SW480 (cell line): ENCODE results near the gene PHRF1.
A peak's percentile ranks its signal among the peaks of the same experiment; 100 is the strongest.

Experiments used
- DNase-seq: peaks from one replicate; pipeline ENCODE4 v3.0.0-alpha.2; 2016; ENCODE audit warnings: low spot score

PHRF1 gene

DNA sequence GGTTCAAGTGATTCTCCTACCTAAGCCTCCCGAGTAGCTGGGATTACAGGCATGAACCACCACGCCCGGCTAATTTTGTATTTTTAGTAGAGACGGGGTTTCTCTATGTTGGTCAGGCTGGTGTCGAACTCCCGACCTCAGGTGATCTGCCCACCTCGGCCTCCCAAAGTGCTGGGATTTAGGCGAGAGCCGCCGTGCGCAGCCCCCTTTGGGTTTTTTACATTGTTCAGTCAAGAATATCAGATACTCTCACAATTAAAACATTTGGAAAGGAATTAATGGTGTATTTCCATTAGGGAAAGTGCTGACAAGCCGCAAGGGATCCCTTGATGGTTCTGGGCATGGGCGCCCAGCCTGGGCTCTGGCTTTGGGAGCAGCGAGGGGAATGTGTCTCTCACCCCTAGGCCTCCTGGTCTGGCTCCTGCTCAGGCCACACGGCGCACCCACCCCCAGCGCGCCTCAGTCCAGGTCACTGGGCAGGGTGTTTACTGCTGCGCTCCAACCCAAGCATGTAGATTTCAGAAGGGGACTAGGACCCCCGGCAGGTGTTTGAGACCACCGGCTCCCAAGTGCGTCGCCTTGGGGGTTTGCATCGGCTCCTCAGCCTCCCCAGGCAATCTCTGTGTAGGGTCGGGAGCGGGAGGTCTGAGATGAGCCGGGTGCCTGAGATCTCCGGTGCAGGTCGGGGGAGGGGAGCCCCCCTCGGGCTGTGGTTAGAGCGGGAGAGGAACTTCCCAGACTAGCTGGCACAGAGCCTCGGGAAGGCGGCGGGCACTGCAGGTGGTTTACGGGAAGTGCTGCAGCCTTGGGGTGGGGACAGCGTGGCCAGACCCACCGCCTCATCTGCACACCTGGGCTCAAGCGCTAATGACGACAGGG lies 40.3 kb downstream of the PHRF1 start:
- DNase-seq, result no peak

DNA sequence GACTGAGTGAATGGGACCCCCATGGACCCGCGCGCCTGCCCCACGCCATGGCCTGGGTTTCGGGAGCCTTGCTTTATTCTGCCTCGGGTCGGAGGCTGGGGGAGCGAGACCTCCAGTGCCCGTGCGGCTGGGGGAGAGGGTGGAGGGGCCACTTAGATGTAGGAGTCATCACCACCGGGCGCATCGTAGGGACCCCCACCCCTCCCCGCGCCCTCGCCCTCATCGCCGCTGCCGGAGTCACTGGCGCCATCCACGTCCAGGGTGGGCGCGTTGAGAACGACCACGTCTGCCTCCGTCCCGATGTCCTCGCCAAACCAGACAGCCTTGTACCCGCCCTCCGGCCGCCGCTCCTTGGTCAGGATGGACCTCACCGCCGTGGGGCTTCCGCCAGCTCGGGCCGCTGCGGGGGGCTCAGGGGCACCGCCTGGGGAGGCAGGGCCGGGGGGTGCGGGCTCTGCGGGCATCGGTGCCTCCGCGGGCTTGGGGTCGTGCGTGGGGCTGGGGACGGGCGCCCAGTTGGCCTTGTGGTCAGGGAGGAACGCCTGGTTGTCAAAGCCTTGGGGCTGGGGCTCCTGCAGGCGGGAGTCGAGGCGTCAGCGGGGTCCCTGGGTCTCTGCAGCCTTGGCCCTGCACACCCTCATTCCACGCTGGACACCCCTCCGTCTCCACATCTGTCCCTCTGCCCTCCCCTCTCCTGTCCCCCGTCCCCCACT lies 41.1 kb downstream of the PHRF1 start:
- no peak for DNase-seq

GRCh38 chr11:617912-618682 lies 41.8 kb downstream of the PHRF1 start:
- DNase-seq, result no peak

DNA sequence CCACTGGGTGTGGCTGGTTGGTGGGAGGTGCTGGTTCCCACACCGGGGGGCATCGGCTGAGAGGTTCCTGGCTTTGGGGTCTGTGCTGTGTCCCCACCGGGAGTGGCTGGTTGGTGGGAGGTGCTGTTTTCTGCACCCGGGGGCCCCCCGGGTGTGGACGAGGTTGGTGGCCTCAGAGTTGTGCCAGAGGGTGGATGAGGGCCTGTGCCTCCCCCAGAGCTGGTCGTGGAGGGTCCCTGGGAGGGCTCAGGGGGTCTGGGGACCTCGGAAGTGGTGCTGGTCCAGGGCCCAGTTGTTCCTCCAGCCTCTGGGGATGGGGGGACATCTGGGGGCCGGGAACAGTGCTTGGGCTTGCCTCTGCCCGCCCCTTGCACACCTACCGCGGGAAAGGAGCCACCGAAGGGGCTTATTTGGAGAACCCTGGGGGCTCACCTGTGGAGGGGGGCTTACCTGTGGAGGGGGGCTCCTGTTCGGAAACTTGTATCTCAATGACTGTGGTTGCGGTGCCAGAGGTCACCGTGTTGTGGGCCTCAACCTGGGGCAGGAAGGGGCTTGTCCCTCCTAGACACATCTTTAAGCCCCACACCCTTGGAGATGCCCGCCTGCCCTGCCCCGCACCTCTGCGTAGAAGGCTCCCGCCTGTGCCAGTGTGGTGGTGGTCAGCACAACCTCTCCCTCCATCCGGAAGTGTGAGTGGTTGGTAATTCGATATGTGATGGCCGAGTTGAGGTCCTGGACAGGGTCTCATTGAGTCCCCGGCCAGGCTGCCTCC lies 42.8 kb downstream of the PHRF1 start:
- no peak for DNase-seq

DNA sequence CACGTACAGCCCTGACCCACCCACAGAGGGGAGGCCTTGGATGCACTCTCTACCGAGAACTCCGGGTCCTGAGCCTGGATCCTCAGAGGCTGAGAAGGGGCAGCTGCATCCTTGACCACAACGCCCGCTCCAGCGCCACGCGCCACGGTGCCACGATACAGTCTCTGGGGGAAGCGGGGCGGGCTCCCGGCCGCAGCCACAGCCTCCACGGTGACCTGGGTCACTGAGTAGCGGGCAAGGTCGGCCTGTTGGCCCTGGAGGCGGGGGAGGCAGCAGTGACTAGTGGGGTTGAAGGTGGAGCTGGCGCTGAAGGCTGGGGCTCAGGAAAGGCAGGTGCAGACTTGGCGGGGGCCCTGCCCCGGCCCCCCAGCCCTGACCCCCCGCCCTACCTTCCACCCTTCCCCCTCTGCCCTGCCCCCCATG lies 43.4 kb downstream of the PHRF1 start:
- DNase-seq, result no peak

- DNase-seq, result no peak
Measured at GRCh38 chr11:620201-620600, 43.9 kb downstream of the PHRF1 start.

GRCh38 chr11:620935-621814 lies 44.9 kb downstream of the PHRF1 start:
- no peak for DNase-seq

- DNase-seq, result no peak
Measured at GRCh38 chr11:621838-622237, 45.6 kb downstream of the PHRF1 start.

GRCh38 chr11:623349-623869 lies 47.1 kb downstream of the PHRF1 start:
- no peak for DNase-seq

GRCh38 chr11:623999-624704 lies 47.9 kb downstream of the PHRF1 start:
- peak; percentile 83 for DNase-seq

DNA sequence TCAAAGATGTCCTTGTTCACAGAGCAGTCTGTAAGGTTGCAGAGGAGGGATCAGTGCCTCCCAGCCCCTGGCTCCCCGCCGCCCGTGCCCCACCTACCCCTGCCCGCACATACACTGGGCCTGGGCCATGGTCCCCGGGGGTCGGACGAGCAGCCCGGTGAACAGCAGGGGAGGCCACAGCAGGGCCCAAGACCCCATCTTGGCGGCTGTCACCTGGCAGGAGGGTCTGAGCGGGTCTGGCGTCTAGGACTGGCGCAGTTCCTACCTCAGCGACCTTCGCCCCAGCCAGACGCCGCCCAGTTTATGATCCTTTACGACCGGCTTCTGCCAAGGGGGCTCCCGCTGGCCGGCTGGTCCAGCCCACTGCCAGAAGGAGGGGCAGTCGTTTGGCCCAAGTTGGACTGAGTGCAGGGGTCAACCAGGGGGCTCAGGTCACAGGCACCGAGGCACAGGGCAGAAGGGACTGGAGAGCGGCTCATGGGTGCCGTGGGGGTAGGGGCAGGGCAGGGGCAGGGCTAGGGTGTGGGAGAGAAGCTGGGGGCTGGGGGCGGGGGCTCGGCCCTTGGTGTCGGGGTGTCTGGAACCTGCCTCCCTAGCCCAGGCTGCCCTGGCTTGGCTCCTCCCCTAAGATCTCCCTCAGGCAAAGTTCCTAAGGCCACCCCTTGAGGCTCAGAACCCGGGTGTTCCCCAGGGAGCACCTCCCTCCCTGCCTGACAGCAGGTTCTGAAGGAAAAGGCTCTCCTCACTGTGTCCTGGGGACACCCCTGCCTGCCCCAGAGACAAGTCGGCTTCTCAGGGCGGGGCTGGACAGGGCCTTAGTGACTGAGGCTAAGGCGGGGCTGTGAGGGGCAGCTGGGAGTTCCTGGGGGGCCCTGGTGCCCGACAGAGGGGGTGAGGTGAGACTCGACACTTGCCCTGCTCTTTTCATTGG lies 48.7 kb downstream of the PHRF1 start, which contains the start of gene CDHR5:
TSS of gene CDHR5 (minus strand) at position 251 of the 931 bp plus-strand sequence. CDS start at position 198, 53 bp downstream.
- DNase-seq, result no peak

GRCh38 chr11:625636-626268 lies 49.5 kb downstream of the PHRF1 start:
- no peak for DNase-seq

- no peak for DNase-seq
Measured at GRCh38 chr11:626475-627307, 50.4 kb downstream of the PHRF1 start, which contains the start of gene SCT. SCT (minus strand) TSS chr11:627181; CDS start chr11:627143, 38 bp downstream.

DNA sequence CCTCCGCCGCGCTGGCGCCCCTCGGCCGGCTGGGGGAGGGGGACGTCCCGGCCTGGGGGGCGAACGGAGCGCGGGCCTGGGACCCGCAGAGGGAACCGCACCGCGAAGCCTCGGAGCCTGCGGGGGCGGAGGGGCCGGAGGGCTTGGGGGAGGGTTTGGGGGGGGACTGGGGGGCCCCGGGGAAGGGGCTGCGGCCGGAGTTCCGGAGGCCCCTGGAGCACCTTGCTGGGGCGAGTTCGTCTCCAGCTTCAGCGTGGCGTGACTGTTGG lies 51.0 kb downstream of the PHRF1 start:
- DNase-seq, result no peak

DNA sequence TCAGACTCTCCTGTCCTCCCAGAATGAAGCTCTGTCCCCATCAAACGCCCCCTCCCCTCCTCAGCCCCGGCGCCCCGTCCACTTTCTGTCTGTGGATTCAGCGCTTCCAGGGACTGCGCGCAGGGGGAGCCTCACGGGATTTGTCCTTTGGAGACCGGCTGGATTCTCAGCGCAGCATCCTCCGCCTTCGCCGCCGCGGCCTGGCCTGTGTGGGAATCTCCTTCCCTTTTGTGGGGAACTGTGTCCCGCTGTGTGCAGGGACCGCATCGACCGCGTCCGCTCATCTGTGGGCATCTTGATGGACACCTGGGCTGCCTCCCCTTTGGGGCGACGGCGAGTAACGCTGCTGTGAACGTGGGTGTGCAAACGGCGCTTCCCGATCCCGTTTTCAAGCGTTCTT lies 51.8 kb downstream of the PHRF1 start:
- no peak for DNase-seq

- peak; percentile 72 for DNase-seq
Measured at GRCh38 chr11:629237-629583, 52.9 kb downstream of the PHRF1 start.

DNA sequence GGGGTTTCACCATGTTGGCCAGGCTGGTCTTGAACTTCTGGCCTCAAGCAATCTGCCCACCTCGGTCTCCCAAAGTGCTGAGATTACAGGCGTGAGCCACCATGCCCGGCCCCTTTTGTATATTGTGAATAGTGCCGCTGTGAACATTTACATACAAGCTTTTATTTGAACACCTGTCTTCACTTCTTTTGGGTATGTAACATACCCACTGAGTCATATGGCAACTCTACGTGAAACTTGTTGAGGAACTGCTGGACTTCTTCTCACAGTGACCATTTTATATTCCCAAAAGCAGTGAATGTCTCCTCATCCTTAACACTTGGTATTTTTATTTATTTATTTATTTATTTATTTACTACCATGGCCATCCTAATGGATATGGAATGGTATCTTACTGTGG lies 54.6 kb downstream of the PHRF1 start:
- DNase-seq, result no peak
